AG20443 (cell line): ENCODE data around the gene LAMA2.
"Not testable (repeated sequence)": the region's sequence is repeated elsewhere in the genome, so short reads cannot be mapped to it uniquely, and the experiment has no call there.

Experiments
- DNase-seq: peaks from one replicate; pipeline ENCODE4 v3.0.0; 2012; ENCODE audit warnings: low spot score, mixed read lengths

LAMA2 gene

DNA sequence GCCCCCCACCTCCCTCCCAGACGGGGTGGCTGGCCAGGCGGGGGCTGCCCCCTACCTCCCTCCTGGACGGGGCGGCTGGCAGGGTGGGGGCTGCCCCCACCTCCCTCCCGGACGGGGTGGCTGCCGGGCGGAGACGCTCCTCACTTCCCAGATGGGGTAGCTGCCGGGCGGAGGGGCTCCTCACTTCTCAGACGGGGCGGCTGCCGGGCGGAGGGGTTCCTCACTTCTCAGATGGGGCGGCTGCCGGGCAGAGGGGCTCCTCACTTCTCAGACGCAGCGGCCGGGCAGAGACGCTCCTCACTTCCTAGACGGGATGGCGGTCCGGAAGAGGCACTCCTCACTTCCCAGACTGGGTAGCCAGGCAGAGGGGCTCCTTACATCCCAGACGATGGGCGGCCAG is 205.5 kb downstream of the LAMA2 start:
- DNase-seq: not testable (repeated sequence)

DNA sequence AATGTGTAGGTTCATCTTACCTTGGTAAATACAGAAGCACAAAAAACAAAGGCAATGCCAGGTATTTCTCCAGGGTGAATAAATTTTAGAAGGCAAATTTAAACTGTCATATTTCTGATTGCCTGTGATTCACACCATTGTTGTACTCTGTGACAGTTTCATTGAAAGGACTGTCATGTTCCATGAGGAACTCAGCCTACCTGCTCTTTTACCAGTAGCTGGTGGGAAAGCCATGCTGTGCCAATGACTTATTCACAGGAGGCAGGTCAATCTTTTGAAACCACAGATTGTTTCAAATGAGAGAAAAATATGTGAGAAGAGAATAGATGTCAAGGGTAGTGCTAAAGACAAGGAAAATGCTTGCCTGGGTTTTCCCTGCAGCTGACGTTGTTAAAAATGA is 206.4 kb downstream of the LAMA2 start:
- DNase-seq: no peak

DNA sequence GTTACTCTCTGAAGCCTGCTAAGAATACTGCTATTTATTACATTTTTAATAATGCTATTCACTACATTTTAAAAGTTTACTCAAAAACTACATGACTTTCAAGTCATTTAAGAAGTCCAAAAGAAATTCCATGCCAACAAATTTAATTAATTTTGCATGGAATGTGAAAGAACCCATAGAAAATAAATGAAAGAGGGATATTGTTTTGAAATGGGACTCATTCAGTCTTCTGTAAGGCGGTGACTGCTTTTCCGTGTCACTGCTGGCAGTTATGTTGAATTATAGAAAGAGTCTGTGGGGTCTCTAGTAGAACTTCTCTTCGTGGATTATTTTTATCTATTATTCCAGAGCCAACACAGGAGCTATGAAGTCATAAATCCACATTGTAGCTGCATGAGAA is 211.2 kb downstream of the LAMA2 start:
- DNase-seq: no peak

DNA sequence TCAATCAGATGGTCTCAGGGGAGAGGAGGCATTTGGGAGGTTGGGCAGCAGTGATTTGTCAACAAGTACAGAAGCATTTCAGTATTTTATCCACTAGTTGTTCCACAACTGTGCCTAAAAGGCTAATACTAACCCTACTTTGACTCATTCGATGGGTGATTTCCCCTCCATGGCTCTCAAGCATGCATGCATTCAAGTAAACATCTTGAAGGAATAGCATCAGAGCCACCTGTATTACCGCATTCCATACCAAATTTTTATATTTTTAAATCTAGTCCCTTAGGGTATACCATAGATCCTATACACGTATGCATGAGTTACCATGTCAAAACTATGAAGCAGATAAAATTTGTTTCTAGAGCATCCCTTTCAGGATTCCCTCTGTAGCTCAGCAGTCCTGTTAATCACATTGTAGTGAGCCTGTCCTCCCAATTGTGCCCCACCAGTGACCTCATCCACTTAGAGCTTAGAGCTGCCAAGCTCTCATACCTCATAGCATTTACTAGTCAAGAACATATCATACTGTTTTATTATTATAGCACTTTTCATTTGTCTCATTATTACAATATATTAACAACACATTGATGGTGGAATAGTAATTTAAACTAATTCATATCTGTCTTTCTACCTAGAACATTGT is 213.8 kb downstream of the LAMA2 start:
- no peak for DNase-seq

DNA sequence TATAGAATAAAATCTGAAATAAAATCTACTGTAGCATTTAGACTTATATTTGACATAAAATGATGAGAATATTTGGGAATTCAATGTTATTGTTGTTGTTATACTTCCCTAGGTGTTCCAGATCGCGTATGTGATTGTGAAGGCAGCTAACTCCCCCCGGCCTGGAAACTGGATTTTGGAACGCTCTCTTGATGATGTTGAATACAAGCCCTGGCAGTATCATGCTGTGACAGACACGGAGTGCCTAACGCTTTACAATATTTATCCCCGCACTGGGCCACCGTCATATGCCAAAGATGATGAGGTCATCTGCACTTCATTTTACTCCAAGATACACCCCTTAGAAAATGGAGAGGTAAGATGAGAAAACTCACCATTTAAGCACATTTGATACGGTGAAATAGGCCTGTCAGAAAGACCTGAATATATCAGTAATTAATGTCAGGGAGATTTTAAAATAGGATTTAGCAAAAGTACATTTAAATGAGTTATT is 215.2 kb downstream of the LAMA2 start:
- DNase-seq: no peak

DNA sequence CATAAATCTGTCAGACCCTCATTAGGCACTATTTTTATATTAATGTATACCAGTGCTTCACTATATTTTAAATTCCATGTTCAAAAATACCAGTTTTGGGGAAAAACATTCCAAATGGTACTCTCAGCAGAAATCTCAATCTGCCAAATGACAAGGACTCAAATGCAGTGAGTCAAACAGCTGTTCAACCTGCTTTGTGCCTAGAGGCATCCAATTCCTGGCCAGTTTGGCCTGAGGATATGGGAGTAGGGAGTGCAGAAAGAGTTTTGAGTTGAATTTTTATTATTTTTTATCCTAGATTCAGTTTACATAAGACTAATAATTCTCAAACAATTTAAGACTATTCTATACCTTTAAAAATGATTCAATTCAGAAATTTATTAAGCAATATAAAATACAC is 216.8 kb downstream of the LAMA2 start:
- DNase-seq: no peak

DNA sequence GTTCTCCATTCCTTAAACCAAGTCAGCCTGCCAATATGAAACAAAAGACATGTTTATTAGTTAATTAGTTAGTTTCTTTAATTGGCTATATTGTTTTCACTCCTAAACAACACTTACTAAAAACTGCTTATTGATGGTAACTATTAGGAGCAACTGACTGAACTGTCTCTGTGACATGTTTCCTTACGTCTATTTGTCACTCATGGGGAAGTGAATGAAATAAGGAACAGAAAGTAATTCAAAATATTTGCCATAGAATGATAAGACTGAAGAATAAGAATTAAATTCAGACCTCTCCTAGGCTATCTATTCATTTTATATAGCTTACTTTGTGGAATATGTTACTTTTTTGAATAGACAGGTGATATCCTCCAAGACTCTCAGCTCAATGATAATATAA is 217.2 kb downstream of the LAMA2 start:
- DNase-seq: no peak

DNA sequence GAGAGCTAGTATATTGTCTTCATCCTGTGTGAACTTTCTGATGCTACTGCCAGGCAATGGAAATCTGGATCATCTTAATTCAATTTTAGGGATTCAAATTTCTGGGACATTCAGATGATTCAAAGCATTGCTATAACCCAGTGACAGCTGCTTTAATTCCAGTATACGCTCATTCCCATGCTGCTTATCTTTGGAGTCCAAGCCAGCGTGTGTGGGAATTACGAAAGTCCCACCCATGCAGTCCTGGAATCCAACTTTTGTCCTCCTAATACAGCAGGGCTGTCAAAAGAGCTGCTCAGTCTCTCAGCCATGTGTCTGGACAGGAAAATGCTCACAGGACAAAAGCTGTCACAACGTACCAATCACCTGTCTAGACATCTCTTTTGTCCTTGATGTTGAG is 219.8 kb downstream of the LAMA2 start:
- peak; percentile 11 for DNase-seq

DNA sequence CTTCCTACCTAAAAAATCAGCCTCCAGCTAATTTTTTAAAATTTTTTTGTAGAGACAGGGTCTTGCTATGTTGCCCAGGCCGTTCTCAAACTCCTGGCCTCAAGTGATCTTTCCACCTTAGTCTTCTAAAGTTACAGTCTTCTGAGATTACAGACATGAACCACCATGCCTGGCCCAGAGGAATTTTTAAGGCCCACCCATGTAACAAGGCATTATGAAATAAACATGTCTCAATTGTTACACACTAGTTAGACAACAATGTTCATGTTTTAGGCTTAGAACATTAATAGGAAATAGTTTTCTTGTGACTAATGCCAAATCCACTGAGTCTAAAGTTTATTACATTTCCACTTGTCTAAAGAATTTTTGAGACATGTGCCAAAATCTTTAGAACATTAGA is 221.2 kb downstream of the LAMA2 start:
- DNase-seq: peak; percentile 56

DNA sequence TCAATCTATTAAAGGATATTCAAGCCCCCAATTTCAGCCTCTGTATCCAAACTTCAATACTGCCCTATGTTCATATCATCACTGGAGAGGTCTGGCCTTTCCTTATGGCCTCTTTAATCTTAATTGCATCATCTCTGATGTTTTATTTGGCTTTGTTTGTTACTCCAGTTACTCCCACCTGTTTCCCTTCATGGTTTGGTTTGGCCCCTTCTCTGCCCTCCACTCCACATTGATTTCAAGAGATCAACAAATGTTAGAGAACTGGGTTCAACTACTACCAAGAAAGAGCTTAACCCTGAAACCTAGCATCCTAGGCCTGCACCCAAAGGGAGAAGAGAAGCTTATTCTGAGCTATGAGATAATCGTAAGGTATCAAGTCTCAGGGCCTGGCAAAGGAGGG is 221.6 kb downstream of the LAMA2 start:
- no peak for DNase-seq

DNA sequence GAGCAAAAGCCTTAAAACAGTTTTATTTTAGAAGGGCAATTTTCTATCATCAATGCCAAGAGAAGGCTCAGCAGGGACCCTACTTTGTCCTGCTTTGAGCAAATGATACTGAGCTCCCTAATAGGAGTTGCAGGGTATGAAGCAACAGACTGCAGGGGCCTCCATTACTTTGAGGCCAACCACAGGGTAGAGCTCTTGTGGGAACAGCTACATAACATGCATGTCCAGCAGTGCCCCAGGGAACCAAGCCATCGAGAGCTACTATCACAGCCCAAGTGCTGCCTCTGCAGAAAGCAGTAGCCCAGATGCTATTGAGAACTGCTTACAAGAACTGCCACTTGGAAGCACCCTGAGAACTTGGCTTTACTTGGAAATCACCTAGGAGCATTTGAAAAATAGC is 222.1 kb downstream of the LAMA2 start:
- DNase-seq: peak; percentile 18

DNA sequence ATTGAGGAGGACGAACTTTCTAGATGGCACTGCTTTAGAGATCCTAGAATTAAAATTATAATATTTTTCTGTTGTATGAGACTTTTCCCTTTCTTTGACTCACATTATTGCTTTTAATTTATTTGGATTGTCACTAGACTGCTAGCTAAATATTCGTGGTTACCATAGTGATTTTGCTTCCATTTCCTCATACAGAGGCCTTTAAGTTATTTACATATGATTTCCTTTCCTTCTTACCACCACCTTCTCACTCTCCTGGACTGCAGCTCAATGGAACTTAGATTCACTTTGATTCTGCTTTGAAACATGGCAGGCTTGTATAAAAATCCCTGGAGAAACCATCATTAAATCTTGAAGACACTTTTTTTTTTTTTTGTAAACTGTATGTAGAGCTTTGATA is 222.9 kb downstream of the LAMA2 start:
- DNase-seq: no peak

DNA sequence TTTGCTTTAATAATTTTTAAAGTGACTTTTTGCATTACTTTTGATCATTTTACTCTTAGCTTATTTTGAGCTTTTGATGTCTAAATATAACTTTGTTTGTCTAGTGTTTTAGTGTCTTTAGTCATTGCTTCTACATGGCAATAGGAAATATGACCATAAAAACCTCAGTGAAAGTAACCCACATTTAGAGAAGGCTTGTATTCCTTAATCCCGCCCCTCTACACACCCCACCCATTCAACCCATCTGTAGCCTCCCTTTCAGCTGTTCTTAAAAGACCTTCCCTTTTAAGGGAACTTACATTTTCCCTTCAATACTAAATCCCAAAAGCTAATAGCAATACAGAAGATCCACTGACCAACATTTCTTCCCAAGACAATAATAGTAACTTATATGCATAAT is 225.4 kb downstream of the LAMA2 start:
- DNase-seq: no peak

DNA sequence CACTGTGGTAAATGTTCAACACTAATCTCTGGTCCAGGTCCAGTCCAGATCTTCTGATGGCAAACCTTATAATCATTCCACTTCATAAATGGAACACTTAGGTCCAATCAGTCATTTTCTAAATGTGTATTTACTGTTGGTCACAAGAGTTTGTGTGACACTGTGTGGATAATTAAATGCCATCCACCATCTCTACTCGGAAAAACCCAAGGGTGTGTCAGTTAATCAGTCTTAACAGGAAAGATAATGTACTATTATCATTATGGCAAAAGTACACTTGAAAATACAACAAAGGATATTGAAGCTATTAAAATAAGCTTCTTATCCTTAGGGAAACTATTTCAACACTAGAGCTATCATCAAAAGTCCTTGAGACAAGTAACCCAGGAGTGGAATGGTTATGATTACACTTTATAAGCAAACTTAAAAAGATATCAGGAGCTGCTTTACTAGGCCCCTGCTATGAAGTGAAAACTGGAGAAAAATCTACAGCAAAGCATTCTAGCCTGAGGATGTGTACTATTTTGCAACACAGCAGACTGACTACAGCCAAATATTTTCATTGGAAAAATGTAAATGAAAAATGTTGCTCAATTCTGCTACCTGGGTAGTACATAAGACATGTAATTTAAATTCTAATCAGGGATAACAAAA is 227.9 kb downstream of the LAMA2 start:
- DNase-seq: no peak

DNA sequence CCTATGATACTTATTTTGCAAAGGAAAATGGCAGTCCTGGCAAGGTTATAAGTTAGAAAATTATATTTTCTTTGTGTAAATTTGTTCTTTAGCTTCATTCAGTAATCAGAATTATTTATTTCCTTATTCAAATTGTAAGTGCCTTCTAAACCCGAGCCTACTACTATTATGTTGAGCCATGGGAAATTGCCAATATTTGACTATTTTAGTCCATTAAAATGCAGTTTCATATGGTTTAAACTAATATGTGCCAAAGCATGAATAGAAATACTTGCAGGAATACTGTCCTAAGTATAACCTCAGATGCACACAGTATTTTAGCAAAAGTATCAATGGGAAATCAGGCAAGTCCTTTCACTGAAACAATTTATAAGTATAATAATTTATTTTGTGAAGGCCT is 228.4 kb downstream of the LAMA2 start:
- DNase-seq: no peak

DNA sequence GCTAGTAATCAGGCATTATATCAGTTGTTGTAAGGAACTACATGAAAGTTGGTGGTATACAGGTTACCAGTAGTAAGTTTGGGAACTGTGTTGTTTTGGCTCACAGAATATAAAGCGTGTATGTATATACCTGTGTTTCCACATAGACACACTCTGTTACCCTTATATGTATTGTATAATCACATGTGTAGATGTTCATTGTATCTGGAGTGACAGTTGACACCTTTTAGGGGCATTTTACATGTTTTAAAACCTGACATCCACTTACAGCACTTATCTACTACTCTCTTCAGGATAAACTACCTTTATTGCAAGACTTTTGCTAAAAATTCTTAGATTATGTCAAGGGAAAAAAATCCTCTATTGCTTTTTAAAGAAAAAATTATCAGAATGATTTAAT is 228.9 kb downstream of the LAMA2 start:
- DNase-seq: no peak

DNA sequence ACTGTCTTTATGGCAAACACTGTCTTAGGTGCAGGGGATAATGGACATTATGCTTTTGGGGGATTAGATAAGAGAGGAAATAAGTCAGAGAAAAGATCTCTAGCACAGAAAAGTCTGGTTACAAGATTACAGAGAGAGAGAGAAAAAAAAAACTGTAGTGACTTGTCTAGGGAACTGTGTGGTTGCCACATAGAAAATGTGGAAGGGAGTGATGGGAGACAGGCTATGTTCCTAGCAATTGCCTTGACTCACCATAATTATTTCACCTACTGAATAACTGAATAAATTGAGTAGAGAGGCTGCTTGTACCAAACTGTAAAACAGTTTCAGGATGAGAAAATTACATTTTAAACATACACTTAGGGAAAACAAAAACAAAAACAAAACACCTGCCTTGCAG is 229.7 kb downstream of the LAMA2 start:
- DNase-seq: no peak

DNA sequence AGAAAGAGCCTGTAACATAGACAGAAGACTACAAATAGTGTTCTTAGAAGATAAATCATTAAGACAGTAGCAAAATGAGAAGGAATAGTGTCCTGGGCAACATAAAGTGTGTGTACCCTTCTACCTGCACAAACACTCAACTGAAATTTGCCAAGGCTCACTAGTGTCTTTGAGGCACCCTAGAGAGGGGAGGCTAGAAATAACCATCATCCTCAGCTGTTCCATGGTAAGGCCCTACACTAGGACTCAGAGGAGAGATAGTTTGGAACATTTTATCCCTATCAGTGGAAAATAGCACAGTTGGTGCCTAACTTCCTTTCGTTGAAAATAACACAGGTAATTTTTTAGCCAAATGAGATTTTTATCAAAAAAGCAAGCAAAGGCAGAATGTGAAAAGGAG is 230.7 kb downstream of the LAMA2 start:
- DNase-seq: no peak

DNA sequence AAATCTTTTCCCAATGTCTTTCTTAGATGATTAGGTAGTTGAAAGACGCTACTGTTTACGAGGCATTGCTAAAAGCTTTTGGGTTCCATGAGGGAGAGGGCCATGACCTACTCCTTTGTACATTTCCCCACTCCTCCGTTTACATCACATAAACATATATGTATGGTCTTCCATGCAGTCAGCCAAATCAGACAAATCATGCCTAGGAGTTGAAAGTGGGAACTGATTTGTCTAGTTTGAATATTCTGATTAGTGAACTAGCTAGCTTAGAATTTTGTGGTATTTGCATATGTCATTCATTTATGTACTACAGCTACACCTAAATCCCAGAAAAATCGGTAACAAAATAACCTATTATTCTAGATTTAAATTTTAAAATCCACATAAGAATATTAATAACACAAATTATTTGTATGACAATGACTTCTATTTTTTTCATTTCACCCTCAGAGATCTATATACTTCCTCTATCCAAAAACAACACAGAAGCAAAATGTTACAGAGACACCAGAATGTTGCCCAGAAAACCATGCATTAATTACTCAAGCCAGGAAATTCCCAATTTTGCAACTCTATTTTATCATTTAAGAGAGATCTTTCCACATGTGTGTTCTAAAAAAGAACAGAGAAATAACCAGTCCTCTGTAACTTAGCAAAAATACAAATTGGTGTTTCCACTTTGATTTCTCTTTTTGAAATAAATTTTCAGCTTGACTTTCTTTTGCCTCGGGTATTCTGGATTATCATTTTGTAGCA is 231.9 kb downstream of the LAMA2 start:
- DNase-seq: no peak

DNA sequence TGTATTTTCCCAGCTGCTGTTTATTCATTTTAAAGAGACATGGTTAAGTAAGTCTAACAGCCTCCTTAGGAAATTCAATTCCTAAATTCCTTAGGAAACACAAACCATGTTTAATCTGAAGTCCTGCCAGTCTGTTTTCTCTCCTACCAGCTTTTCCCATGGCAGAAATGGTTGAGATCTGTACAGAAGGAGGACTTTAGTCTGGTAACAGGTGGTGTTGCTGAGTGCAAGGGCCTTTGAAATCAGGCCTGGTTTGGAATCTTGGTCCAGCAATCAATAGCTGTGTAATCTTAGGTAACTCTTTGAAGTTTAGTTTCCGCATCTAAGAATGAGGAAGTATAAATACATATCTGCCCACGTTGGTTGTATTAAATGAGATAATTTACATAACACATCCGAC is 232.5 kb downstream of the LAMA2 start:
- DNase-seq: no peak

DNA sequence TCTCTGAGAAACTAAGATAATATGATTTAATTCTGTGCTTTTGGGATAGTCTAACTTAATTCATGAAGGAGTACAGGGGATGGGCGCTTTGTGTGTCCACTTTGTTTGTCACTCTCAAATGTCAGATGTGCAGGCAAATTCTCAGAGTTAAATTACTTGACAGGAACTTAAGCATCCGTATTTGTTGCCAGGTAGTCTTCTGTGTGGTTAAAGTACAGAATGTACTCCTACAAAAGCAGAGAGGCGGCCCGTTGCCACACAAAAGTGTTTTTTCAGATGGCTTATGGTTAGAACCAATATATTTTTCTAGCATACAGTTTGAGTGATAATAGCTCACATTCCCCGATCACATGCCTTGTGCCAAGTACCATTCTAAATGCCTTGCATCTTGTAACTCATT is 234.4 kb downstream of the LAMA2 start:
- DNase-seq: no peak

DNA sequence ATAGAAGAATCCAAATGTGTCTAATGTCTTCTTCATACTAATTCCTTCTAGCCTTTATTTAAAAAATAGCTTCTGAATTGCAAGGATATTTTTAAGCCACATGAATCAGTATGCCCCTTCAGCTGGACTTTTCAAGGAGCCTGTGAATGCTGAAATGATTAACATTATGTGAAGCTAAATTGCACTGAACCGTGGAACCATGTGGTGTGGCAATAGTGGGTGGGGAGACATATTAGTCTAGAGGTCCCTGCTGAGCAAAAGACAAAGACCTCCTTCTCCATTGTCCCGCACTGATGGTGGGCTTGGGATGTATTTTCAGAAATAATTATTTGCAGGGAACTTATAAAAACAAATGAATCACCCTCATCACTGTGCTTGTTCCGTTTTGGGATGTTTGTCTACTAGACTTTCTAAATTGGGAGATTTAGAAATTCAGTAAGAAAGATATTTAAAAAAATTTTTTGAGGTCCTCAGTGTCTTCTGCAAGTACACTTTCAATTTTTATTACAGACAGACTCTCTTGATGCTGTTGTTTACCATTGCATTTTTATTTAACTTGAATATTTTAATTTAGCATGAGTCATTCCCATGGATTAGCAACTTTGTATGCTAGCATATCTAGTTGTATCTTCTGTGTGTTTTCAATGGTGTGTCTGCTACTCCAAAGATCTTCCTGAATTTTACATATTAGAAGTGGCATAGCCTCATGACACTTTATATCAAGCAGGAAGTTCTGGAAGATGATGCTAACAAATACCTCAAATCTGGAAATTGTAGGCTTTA is 238.1 kb downstream of the LAMA2 start:
- DNase-seq: peak; percentile 20

DNA sequence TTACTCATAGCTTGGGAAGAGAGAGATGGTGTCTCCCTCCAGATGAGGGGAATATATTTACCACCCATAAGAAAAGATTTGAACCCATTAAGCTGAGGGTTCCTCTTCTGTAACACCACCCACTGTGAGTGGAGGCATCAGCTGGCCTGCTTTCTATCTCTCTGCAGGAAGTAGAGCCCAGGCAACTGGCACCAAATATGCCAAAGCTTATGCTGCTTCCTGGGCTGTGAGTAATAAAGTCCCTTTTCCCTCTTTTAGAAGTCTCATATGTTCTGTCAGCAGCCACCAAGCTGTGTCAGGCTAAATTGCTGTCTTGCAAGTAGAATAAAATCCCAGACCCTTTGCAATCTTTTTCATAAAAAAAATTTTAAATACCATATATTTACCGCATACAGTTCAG is 241.4 kb downstream of the LAMA2 start:
- DNase-seq: no peak
